Measurements from ENCODE around the gene GALNT18. TPM values are rescaled to one million over a fixed set of nuclear protein-coding genes. Genes with fewer than 3 reads are reported as not detected.

GALNT18 gene
- total RNA-seq, 1 donor from 2014 or later, result not detected

GRCh38 chr11:11477695-11478420 lies 143.9 kb downstream of the GALNT18 start:
- intact Hi-C loops (cut with micrococcal nuclease), result no loop called here
- CTCF ChIA-PET, result no interaction called here
- no peaks in the 10 kb centered on the region for H3K9me3 Mint-ChIP-seq
- H3K27ac Mint-ChIP-seq, result no peak overlapping the region
- H3K4me1 Mint-ChIP-seq, result no peaks in the 10 kb centered on the region
- H3K4me3 Mint-ChIP-seq, result no peak overlapping the region
- H3K36me3 Mint-ChIP-seq (ENCODE audit: low read depth), result no peaks in the 10 kb centered on the region
- no peak for TF ChIP-seq CTCF (IDR thresholded peaks at IDR 0.05)
- ATAC-seq (ENCODE audit: low read depth) (no peak), DNase-seq (no peak)
- POLR2A ChIA-PET, result no interaction called here
- H3K27me3 Mint-ChIP-seq, result peaks cover 4% of the 10 kb centered on the region

- no peak for TF ChIP-seq CTCF (IDR thresholded peaks at IDR 0.05)
- intact Hi-C loops (cut with micrococcal nuclease), result no loop called here
- Mint-ChIP-seq H3K27ac (no peak overlapping the region), H3K4me3 (no peak overlapping the region), H3K36me3 (ENCODE audit: low read depth) (no peaks in the 10 kb centered on the region), H3K9me3 (no peaks in the 10 kb centered on the region), H3K4me1 (no peaks in the 10 kb centered on the region), H3K27me3 (peaks cover 4% of the 10 kb centered on the region)
- DNase-seq, result no peak
- ChIA-PET POLR2A (no interaction called here), CTCF (no interaction called here)
- no peak for ATAC-seq (ENCODE audit: low read depth)
These were observed 144.7 kb downstream of the GALNT18 start for GRCh38 chr11:11476971-11477645.

- no peak for TF ChIP-seq CTCF (IDR thresholded peaks at IDR 0.05)
- no peak for ATAC-seq (ENCODE audit: low read depth)
- DNase-seq, result no peak
- Mint-ChIP-seq H3K27me3 (peaks cover 4% of the 10 kb centered on the region), H3K9me3 (no peaks in the 10 kb centered on the region), H3K4me3 (no peak overlapping the region), H3K27ac (no peak overlapping the region), H3K4me1 (no peaks in the 10 kb centered on the region), H3K36me3 (ENCODE audit: low read depth) (no peaks in the 10 kb centered on the region)
- intact Hi-C loops (cut with micrococcal nuclease), result no loop called here
- CTCF ChIA-PET, result no interaction called here
- POLR2A ChIA-PET, result no interaction called here
These were observed 145.3 kb downstream of the GALNT18 start for GRCh38 chr11:11476499-11476898.

- intact Hi-C loops (cut with micrococcal nuclease), result no loop called here
- H3K27ac Mint-ChIP-seq, result no peak overlapping the region
- no peaks in the 10 kb centered on the region for H3K4me1 Mint-ChIP-seq
- POLR2A ChIA-PET, result no interaction called here
- no peaks in the 10 kb centered on the region for H3K9me3 Mint-ChIP-seq
- CTCF ChIA-PET, result no interaction called here
- peaks cover 4% of the 10 kb centered on the region for H3K27me3 Mint-ChIP-seq
- DNase-seq (no peak), ATAC-seq (ENCODE audit: low read depth) (no peak)
- no peak for TF ChIP-seq CTCF (IDR thresholded peaks at IDR 0.05)
- H3K36me3 Mint-ChIP-seq (ENCODE audit: low read depth), result no peaks in the 10 kb centered on the region
- H3K4me3 Mint-ChIP-seq, result no peak overlapping the region
These were observed 149.7 kb downstream of the GALNT18 start for GRCh38 chr11:11472106-11472505.

- H3K4me1 Mint-ChIP-seq, result no peaks in the 10 kb centered on the region
- POLR2A ChIA-PET, result no interaction called here
- H3K27ac Mint-ChIP-seq, result no peak overlapping the region
- no peak overlapping the region for H3K4me3 Mint-ChIP-seq
- intact Hi-C loops (cut with micrococcal nuclease), result no loop called here
- H3K27me3 Mint-ChIP-seq, result peaks cover 4% of the 10 kb centered on the region
- no peak for TF ChIP-seq CTCF (IDR thresholded peaks at IDR 0.05)
- CTCF ChIA-PET, result no interaction called here
- no peak for DNase-seq
- H3K9me3 Mint-ChIP-seq, result no peaks in the 10 kb centered on the region
- no peak for ATAC-seq (ENCODE audit: low read depth)
- H3K36me3 Mint-ChIP-seq (ENCODE audit: low read depth), result no peaks in the 10 kb centered on the region
These were observed 150.6 kb downstream of the GALNT18 start for GRCh38 chr11:11471201-11471600.

All from activated B cell treated with CpG ODN at 0.5 μM for 24 hours (primary cell).